Raji (cell line): ENCODE measurements around the gene XK.

Source experiments
- POLR2A ChIP-seq: IDR thresholded peaks from 2 replicates; pipeline ENCODE4 v1.6.1; 2011; ENCODE audit warnings: low read depth, low read length, control low read depth; ENCODE audit not compliant: insufficient read depth

Gene XK

GRCh38 chrX:37712458-37712857, 26.9 kb downstream of the XK start:
- no peak for TF ChIP-seq POLR2A

- TF ChIP-seq POLR2A = no peak
These were observed 28.9 kb downstream of the XK start for GRCh38 chrX:37714479-37714878.

- TF ChIP-seq POLR2A = no peak
These were observed 31.0 kb downstream of the XK start for GRCh38 chrX:37716602-37717001.

GRCh38 chrX:37717708-37718107, 32.1 kb downstream of the XK start:
- TF ChIP-seq POLR2A = no peak

- no peak for TF ChIP-seq POLR2A
These were observed 37.0 kb downstream of the XK start for GRCh38 chrX:37722595-37722994.

GRCh38 chrX:37726346-37726745, 40.8 kb downstream of the XK start:
- TF ChIP-seq POLR2A = no peak

GRCh38 chrX:37745354-37745753, 59.8 kb downstream of the XK start:
- no peak for TF ChIP-seq POLR2A

- TF ChIP-seq POLR2A = no peak
These were observed 60.2 kb downstream of the XK start for GRCh38 chrX:37745835-37746217.

GRCh38 chrX:37746218-37746941, 60.8 kb downstream of the XK start:
- no peak for TF ChIP-seq POLR2A

- TF ChIP-seq POLR2A = no peak
These were observed 61.4 kb downstream of the XK start for GRCh38 chrX:37746951-37747350.

- TF ChIP-seq POLR2A = no peak
These were observed 66.7 kb downstream of the XK start for GRCh38 chrX:37752281-37752680.

GRCh38 chrX:37752936-37753335, 67.3 kb downstream of the XK start:
- no peak for TF ChIP-seq POLR2A

- no peak for TF ChIP-seq POLR2A
These were observed 67.8 kb downstream of the XK start for GRCh38 chrX:37753384-37753783.

- TF ChIP-seq POLR2A = no peak
These were observed 68.9 kb downstream of the XK start for GRCh38 chrX:37754516-37754915.

- TF ChIP-seq POLR2A = no peak
These were observed 69.4 kb downstream of the XK start for GRCh38 chrX:37755025-37755424.

GRCh38 chrX:37757082-37757481, 71.5 kb downstream of the XK start:
- TF ChIP-seq POLR2A = no peak

- no peak for TF ChIP-seq POLR2A
These were observed 73.8 kb downstream of the XK start for GRCh38 chrX:37759351-37759750.
